GM21390 (cell line): ENCODE results near the gene KRT13.

ENCODE experiments used
- ATAC-seq: cut with Tn5 transposase; IDR thresholded peaks from one replicate; pipeline ENCODE4 v1.9.1; 2021; ENCODE audit not compliant: unreplicated experiment

The KRT13 gene

GRCh38 chr17:41475421-41475820, 30.0 kb downstream of the KRT13 start:
- ATAC-seq: no peak

- no peak for ATAC-seq
These were observed 30.5 kb downstream of the KRT13 start for GRCh38 chr17:41474863-41475262.

- no peak for ATAC-seq
These were observed 37.1 kb downstream of the KRT13 start for GRCh38 chr17:41468346-41468745.

DNA sequence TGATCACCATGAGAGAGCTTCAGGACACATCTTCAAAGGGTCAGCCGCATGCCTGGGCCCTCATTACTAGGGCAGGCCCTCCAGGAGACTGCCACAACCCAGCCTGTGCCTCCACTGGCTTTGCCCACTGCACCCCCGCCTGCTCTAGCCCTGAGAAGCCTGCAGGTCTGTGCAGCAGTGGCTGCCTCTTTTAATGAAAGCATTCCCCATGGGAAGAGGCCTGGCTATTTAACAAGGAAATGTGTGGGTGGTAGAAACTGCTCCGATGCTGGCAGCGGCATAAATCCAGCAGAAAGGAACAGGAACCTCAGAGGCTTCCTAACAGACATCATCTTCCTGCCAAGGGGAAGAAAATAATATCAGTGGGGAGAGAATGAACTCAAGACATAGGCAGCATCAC, 37.9 kb downstream of the KRT13 start:
- ATAC-seq: no peak

DNA sequence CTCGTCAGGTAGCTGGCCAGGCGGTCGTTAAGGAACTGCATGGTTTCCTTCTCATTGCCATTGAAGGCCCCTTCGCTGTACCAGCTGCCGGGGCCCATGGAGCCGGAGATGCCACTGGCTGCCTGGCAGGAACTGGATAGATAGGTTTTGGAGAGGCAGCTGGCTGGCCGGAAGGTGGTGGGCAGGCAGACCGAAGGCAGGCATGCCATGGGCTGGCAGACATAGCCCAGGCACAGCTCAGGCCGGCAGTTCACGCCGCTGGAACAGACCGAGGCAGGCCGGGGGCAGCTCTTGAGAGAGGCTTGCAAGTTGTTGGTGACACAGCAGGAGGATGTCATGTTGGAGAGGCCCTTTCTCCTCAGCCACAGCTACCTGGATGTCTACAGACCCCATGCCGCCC, 38.4 kb downstream of the KRT13 start, which contains the start of gene KRT32:
Gene KRT32 (minus strand): TSS at position 399 of the 400 bp plus-strand sequence. CDS start 61 bp downstream, at position 338.
- no peak for ATAC-seq

DNA sequence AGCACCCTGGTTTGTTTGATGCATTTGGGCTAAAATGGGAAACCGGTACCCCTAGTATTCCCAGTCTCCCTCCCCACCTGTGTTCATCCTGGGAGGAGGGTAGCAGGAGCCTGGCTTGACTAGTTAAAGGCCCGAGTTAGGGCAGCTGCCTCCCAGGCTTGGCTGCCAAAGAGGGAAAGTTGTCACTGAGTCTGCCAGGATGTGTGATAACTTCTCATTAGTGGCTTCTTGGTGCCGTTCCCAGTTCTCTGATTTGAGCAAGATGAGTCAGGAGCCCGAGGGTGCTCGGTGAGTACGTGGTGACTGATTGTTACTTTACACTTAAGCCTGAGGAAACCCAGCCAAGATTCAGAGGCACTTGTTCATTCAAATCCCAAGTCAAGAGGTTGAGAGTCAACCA, 40.7 kb downstream of the KRT13 start:
- ATAC-seq: no peak

DNA sequence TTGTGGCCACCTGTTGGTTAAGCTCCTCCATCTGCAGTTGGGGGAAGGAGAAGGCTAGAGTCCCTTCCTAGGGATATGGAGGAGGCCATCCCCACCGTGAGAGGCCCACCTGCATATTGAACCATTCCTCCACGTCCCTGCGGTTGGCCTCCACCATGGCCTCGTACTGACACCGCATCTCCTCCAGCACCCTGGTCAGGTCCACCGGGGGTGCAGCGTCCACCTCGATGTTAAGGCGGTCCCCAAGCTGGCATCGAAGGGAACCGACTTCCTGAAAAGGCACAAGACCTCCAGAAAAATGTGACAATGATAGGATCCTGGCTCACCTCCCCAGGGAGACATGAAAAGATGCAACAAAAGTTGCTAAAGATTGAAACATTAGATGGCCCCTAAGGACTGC, 41.2 kb downstream of the KRT13 start:
- ATAC-seq: no peak

DNA sequence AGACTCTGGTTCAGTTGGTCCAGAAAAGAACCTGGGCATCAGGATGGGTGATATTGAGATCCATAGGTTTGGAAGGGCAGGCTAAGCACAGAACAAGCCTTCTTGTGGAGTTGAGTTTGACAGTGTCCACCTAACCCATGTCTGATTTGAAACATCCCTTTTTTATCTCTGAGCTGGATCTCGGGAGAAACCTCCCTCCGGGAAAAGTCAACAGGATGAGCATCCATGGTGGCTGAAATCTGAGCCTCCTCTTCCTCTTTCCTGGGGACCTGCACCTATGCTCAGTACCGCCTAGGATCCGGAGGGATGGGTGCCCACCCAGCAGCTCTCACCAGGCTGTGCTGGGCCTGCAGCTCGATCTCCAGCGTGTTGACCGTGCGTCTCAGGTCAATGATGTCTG, 41.7 kb downstream of the KRT13 start:
- ATAC-seq: no peak

DNA sequence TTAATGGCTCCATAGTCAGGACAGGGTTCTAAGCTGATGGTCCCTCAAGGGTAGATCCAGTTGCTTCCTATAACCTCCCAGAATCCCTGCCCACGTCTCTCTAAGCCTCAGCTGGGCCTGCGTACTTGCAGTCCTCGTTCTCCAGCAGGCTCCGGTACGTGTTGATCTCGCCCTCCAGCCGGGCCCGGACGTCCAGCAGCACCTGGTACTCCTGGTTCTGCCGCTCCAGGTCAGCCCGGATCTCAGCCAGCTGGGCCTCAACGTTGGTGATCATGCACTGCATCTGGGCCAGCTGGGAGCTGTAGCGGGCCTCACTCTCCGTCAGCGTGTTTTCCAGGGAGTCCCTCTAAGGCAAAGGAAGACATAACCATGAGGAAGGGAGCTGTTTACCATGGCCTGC, 42.7 kb downstream of the KRT13 start:
- ATAC-seq: no peak

GRCh38 chr17:41457676-41458075, 47.7 kb downstream of the KRT13 start:
- no peak for ATAC-seq

GRCh38 chr17:41456204-41456603, 49.2 kb downstream of the KRT13 start:
- no peak for ATAC-seq

GRCh38 chr17:41455236-41455635, 50.2 kb downstream of the KRT13 start:
- no peak for ATAC-seq

DNA sequence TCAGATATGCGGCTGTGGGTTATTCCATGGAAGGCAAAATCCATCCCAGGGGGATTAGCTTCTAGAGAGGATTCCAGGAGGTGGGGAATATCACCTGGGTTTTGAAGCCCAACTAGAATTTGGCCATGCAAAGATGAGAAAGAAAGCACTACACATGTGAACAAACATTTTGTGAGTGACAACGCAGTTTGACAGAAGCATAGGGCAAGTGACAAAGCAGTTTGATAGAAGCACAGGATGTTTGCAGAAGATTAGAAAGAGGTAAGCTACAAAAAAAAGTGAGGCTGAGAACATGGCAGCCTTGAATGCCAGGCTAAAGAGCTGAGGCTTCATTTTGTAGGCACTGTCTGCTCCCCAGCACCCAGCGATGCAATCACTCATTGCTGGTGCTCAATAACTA, 52.3 kb downstream of the KRT13 start:
- ATAC-seq: no peak

GRCh38 chr17:41452281-41452680, 53.1 kb downstream of the KRT13 start:
- no peak for ATAC-seq

DNA sequence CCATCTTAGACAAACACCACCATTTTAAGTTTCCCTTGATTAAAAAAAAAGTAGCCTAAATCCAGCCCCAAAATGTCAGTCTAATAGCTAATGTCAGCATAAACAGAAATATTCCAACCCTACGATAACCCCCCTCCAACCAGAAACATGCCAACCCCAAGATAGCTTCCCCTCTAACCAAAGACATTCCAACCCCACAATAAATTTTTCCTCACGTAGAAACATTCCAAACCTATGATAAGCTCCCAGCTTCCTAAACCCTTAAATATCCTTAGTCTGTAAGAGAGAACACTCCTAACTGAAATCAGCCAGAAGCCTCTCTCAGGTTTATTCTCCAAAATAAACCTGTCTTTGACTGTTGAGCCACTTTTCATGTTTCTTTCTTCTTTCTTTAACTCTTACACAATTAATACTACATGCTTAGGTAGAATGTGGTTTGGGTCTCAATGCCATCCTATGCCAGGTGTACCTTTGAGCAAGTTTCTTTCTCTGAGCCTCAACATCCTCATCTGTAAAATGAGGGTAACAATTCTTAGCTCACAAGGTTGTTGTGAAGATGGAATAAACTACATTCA, 54.2 kb downstream of the KRT13 start:
- no peak for ATAC-seq
